Heart right ventricle (tissue), 16 donors: Measurements from ENCODE around the gene AK4. TPM values are rescaled to one million over a fixed set of nuclear protein-coding genes. Genes with fewer than 3 reads are reported as not detected.

Experiments
- ATAC-seq, 8 donors: fragments of 200-7000 bp; cut with Tn5 transposase; one replicate each; pipeline ENCODE4 v1.9.1; 2020; ENCODE audit warnings: mild to moderate bottlenecking in 8 of 8, moderate library complexity in 8 of 8, moderate number of reproducible peaks in 1 of 8
- DNase-seq, 2 donors: peaks; one replicate each; pipeline ENCODE4 v3.0.0-alpha.2; 2020
- H3K27ac ChIP-seq, 10 donors: fragments of 200-600 bp; sonication (generic) in 2 of 10; one replicate each; pipeline versions ENCODE4 v1.5.0 to v1.8.0; 2020 to 2022; ENCODE audit warnings: mild to moderate bottlenecking in 3 of 10
- H3K27me3 ChIP-seq, 7 donors: fragments of 200-600 bp; one replicate each; pipeline ENCODE4 v1.8.0; 2021 to 2022; ENCODE audit warnings: mild to moderate bottlenecking in 2 of 7
- H3K36me3 ChIP-seq, 9 donors: fragments of 200-600 bp; sonication (generic) in 1 of 9; one replicate each; pipeline versions ENCODE4 v1.5.0 to v1.8.0; 2020 to 2022; ENCODE audit warnings: mild to moderate bottlenecking in 2 of 9
- H3K4me1 ChIP-seq, 9 donors: fragments of 200-600 bp; sonication (generic) in 1 of 9; one replicate each; pipeline versions ENCODE4 v1.5.0 to v1.8.0; 2020 to 2022; ENCODE audit warnings: mild to moderate bottlenecking in 4 of 9
- H3K4me3 ChIP-seq, 10 donors: fragments of 200-600 bp; sonication (generic) in 2 of 10; one replicate each; pipeline versions ENCODE4 v1.5.0 to v1.8.0; 2020 to 2022; ENCODE audit warnings: mild to moderate bottlenecking in 7 of 10, moderate library complexity in 2 of 10
- H3K9me3 ChIP-seq, 11 donors: fragments of 200-600 bp in 10 of 11; sonication (generic) in 2 of 11; one replicate each; pipeline versions ENCODE4 v1.5.0 to v1.8.0; 2013 to 2022; ENCODE audit warnings: mild to moderate bottlenecking in 2 of 11, control low read depth in 1 of 11, moderate library complexity in 1 of 11
- CTCF ChIP-seq, 9 donors: fragments of 200-600 bp; sonication (generic) in 2 of 9; IDR thresholded peaks; one replicate each; pipeline versions ENCODE4 v1.5.0 to v1.8.0; 2021 to 2022; ENCODE audit warnings: antibody characterized with exemption in 9 of 9, mild to moderate bottlenecking in 5 of 9, moderate library complexity in 1 of 9
- WGBS, 2 donors: extraction: QIAGEN DNeasy Blood & Tissue Kit; methylation state at CpG; one replicate each; pipeline ENCODE4 v1.1.7; 2013; ENCODE audit warnings: inconsistent platforms in 1 of 2; 5-methylcytosine and 5-hydroxymethylcytosine counted together
- intact Hi-C, 10 donors: fragments of 100-400 bp; cut with DNase I; formaldehyde crosslinking; loops; one replicate each; pipeline versions ENCODE4 v1.11.1 to v1.14.2; 2022
- polyA plus RNA-seq, 2 donors: library from polyadenylated mRNA; stranded (reverse); fragments of 200-250 nt; gene quantifications; one replicate each; pipeline ENCODE4 v1.2.3, GENCODE V29; 2013
- total RNA-seq, 10 donors: library from RNA; stranded (reverse); fragmentation: NEBNext Ultra II Directional in 3 of 10; extraction: Animal tissue kit (Norgen Biotek cat#: 25700) in 3 of 10; gene quantifications; one replicate each; pipeline versions ENCODE4 v1.2.1 to v1.2.4, GENCODE V29; 2021 to 2023
- donor health status: Arrhythmogenic right ventricular cardiomyopathy.
- donor health status: ischemic (EF 13 %, LVEDD 7.1; RV severe dilation, severe dysfunction).
- donor health status: healthy with polysubstance abuse.
- donor health status: DM: no; HTN: yes; CAD: no.
- donor health status: DM: no; HTN: no; CAD: no.
- donor health status: ischemic (EF 25% LVEDD 6.9; RV normal size, moderate dysfunction).
- donor health status: ischemic (EF 25% LVEDD 5.7; RV mildly dilated, moderate dysfunction).
- donor health status: healthy.
- donor health status: DM: yes; HTN: yes; CAD: no.
- donor health status: Ischemic cardiomyopathy.
- donor health status: ischemic (EF 35%, LVEDD 5.7; RV mildly dilated, moderate dysfunction).
- donor health status: nonischemic (EF 11% LVEDD 7.7; RV severe dilation, severe dysfunction).
- donor health status: DM: yes; HTN: yes; CAD: no.
- donor health status: PGD.
- donor health status: ischemic (EF 29% LVEDD 5.4; RV normal size, mild dysfunction).
- donor health status: nonischemic (EF 23%, LVEDD 6.1; RV moderate dilation, normal function).

AK4 gene
- total and polyA plus RNA-seq, 12 donors: 9.9 to 179 (median 142) TPM

- DNase-seq: no peak
- Histone ChIP-seq H3K9me3 (no peaks in the 10 kb centered on the region), H3K4me3 (no peak overlapping the region), H3K4me1 (peaks cover 0 to 29% (median 22%) of the 10 kb centered on the region in 9 donors), H3K27me3 (peaks cover 0 to 13% (median 0%) of the 10 kb centered on the region in 7 donors), H3K36me3 (no peaks in the 10 kb centered on the region), H3K27ac (no peak overlapping the region)
- intact Hi-C loops: loop anchor here in 2 of 10 donors (5.0 to 10.0 kb wide), 2 partner anchors 171 to 174 kb away; partner anchors contain the start of genes LEPR (in 2 of the 2) and LEPROT (in 2 of the 2)
- no peak for ATAC-seq
- TF ChIP-seq CTCF (IDR thresholded peaks at IDR 0.05): no peak
- WGBS, 2 donors: 91 to 94% methylated on average over 2 of the region's 2 CpGs
Measured at GRCh38 chr1:65250826-65251225, 102.8 kb downstream of the AK4 start.

GRCh38 chr1:65253800-65254319, 105.9 kb downstream of the AK4 start:
- 5 to 6% methylated on average over 15 of the region's 15 CpGs for WGBS, 2 donors
- Histone ChIP-seq H3K4me3 (peak overlapping the region in 9 of 10 donors; percentile 70 to 89 (median 80)), H3K9me3 (no peaks in the 10 kb centered on the region), H3K27me3 (peaks cover 0 to 13% (median 0%) of the 10 kb centered on the region in 7 donors), H3K36me3 (no peaks in the 10 kb centered on the region), H3K4me1 (peaks cover 0 to 33% (median 15%) of the 10 kb centered on the region in 9 donors), H3K27ac (peak overlapping the region in 5 of 10 donors; percentile 37 to 57 (median 46))
- ATAC-seq (no peak), DNase-seq (no peak)
- intact Hi-C loops: loop anchor here in 3 of 10 donors (2.0 to 10.0 kb wide), 3 partner anchors 167 to 171 kb away; partner anchors contain the start of genes LEPR (in 3 of the 3) and LEPROT (in 3 of the 3)
- no peak for TF ChIP-seq CTCF (IDR thresholded peaks at IDR 0.05)

- WGBS, 2 donors: 1% methylated on average over 56 to 88 of the region's 88 CpGs
- Histone ChIP-seq H3K4me1 (peaks cover 0 to 33% (median 15%) of the 10 kb centered on the region in 9 donors), H3K27ac (peak overlapping the region; percentile 19 to 80 (median 60)), H3K27me3 (peaks cover 0 to 13% (median 0%) of the 10 kb centered on the region in 7 donors), H3K36me3 (no peaks in the 10 kb centered on the region), H3K9me3 (no peaks in the 10 kb centered on the region), H3K4me3 (peak overlapping the region; percentile 70 to 89 (median 80))
- intact Hi-C loops: loop anchor here in 3 of 10 donors (2.0 to 10.0 kb wide), 3 partner anchors 166 to 170 kb away; partner anchors contain the start of genes LEPR (in 3 of the 3) and LEPROT (in 3 of the 3)
- peak; percentile 79 to 96 (median 92) for ATAC-seq
- DNase-seq: peak; percentile 67 to 83
- TF ChIP-seq CTCF (IDR thresholded peaks at IDR 0.05): peak in 5 of 9 donors; percentile 26 to 43 (median 36)
Measured at GRCh38 chr1:65254320-65255034, 106.5 kb downstream of the AK4 start.

- H3K27ac ChIP-seq: peak overlapping the region in 8 of 10 donors; percentile 28 to 80 (median 64)
- no peaks in the 10 kb centered on the region for H3K9me3 ChIP-seq
- TF ChIP-seq CTCF (IDR thresholded peaks at IDR 0.05): no peak
- H3K27me3 ChIP-seq: peaks cover 0 to 13% (median 0%) of the 10 kb centered on the region in 7 donors
- peak; percentile 18 to 60 (median 54) for ATAC-seq
- H3K4me3 ChIP-seq: peak overlapping the region; percentile 70 to 89 (median 80)
- WGBS, 2 donors: 5 to 10% methylated on average over 23 of the region's 23 CpGs
- peak in 1 of 2 donors; percentile 18 for DNase-seq
- intact Hi-C loops: loop anchor here in 2 of 10 donors (2.0 to 10.0 kb wide), 2 partner anchors 166 to 170 kb away; partner anchors contain the start of genes LEPR (in 2 of the 2) and LEPROT (in 2 of the 2)
- peaks cover 0 to 33% (median 15%) of the 10 kb centered on the region in 9 donors for H3K4me1 ChIP-seq
- H3K36me3 ChIP-seq: no peaks in the 10 kb centered on the region
Measured at GRCh38 chr1:65255035-65255655, 107.1 kb downstream of the AK4 start.
